NCI-H2029 (cell line): Measurements from ENCODE around the gene LRATD1.
A peak's percentile ranks its signal among the peaks of the same experiment; 100 is the strongest.

Source experiments
- DNase-seq: peaks from one replicate; lab custom pipeline; 2025; lab: John Stamatoyannopoulos, UW

LRATD1 gene

DNA sequence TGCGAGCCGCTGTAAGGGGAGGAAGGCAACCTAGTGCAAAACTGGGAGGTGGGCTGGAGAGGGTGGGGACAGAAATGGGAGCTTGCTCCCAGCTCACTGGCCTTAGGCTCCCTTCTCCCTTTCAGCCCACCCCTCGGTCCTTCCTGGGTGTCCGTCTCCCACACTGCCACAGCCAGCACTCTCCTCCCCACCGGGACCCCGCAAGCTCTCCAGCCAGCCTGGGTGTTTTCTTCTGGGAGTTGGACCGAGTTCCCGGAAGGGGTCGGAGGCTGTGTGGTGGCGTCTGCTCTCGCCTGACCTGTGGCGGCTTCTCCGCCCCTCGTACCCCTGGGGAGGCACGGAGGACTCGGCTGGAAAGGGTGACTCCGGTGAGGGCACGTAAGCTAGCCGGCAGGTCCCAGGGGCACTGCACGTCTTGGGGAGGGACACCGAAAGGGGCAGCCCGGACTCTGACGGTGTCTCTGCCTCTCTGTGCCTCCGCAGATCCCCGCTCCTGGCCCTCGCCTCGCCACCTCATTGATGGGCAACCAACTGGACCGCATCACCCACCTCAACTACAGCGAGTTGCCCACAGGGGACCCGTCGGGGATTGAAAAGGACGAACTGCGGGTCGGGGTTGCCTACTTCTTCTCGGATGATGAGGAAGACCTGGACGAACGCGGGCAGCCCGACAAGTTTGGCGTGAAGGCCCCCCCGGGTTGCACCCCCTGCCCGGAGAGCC, 1.1 kb downstream of the LRATD1 start:
- DNase-seq = peak; percentile 15

- DNase-seq = no peak
Observed at GRCh38 chr2:14634182-14634488, 1.6 kb downstream of the LRATD1 start.

- peak; percentile 81 for DNase-seq
Observed at GRCh38 chr2:14634489-14635390, 2.2 kb downstream of the LRATD1 start.

DNA sequence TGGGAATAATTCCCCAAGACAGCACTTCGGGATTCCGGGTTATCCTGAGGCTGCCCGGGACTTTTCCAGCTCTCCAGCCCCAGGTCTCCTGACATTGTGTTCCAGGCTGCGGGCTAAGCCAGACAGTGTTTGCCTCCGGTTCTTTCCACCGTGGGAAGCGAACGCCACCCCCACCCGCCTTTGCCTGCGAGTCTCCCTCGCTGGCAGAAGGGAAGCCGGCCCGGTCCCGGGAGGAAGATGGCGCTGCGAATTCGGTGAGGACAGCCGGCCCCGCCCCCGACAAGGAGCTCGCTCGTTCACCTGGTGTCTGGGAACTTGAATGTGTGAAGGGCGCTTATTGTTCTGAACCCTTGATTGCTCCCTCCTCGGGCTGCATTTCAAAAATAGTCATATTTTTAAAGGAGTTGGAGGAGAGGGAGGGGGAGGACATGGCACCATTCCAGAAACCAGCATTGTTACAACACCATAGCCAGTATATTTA, 2.9 kb downstream of the LRATD1 start:
- DNase-seq = peak; percentile 88

DNA sequence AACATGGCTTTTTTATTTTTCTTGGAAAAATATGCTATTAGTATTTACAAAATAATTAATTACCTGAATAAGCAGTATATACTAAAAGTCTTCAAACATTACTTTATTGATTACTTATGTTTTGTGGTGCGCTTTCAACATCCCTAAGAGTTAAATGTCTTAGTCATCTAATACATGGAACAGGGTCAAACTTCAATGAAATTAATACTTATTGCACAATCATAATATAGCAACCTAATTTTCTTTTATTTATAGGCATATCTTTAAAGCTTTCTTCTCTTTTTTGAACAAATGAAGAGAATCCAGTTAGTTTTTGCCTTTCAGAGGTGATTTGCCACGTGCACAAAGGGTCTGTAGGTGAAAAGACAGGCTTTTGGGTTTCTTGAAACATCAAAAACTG, 6.0 kb downstream of the LRATD1 start:
- no peak for DNase-seq

- DNase-seq = no peak
Observed at GRCh38 chr2:14641116-14641515, 8.6 kb downstream of the LRATD1 start.

DNA sequence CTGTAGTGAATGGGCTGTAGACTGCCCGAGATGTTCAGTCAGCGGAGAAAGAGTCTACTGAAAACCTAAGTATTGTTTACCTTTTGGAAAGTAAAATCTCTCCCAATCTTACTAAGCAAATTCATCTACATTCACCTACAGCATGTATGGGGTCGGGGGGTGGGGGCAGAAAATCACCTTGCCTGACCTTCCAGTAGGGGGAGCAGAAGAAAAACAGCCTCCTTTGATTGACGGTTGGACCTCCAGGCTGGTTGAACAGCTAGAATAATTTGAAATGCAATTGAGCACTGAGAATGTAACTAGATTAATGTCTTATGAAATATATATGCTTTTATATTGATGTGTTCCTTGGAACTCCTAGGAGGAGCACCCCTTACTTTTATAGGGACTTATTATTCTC, 10.0 kb downstream of the LRATD1 start:
- DNase-seq = no peak

DNA sequence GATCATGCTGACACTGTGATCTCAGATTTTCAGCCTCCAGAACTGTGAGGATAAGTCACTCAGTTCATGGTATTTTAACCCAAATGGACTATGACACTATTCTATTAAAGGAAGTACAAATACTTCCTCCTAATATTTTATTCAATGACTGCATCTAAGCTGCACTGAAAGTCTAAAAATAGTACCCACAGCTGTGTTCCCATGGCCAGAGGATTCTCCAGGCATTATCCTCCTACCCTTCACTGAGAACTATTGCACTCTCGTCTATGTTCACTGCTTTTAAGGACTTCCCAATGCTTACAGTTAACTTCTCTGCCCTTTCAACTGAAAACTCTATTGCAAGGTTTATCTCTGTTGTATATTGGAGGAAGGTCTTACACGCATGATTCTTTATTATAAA, 15.2 kb downstream of the LRATD1 start:
- no peak for DNase-seq

GRCh38 chr2:14650066-14650465, 17.5 kb downstream of the LRATD1 start:
- DNase-seq = no peak

DNA sequence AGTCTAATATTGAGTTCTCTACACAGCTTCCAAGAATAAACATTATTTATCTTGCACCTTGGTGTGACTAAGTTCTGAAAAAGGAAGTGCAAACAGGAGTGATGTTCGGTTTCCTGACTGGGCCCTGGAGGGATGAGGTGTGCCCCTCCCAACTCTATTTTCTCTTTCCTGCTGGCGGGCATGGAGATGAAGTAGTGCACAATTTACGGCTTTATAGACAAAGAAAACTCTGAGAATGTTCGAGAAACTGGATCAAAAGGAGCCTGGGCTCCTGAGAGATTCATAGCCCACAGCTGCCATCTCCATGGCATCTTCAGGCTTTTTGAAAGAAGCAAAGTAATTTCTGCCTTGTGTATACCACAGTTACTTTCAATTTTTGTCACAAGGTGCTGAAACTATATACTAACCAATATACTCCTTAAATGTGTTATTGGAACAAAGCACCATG, 22.3 kb downstream of the LRATD1 start:
- no peak for DNase-seq

DNA sequence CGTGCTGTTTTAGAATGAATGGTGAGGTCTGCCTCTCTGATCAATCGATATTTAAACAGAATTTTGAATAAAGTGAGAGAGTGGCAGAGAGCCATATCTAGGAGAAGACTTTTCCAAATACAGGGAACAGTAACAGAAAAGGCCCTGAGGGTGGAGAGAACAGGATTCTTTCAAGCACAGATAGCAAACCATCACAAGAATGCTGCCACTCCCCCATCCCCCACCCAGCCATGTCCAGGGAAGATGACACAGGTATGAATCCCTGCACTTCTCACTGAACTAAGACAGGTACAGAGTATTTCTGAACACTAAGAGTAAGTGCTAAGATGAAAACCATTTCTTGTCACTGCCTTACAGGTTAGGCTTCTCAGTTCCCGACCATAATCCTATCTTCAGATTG, 23.6 kb downstream of the LRATD1 start:
- no peak for DNase-seq

DNA sequence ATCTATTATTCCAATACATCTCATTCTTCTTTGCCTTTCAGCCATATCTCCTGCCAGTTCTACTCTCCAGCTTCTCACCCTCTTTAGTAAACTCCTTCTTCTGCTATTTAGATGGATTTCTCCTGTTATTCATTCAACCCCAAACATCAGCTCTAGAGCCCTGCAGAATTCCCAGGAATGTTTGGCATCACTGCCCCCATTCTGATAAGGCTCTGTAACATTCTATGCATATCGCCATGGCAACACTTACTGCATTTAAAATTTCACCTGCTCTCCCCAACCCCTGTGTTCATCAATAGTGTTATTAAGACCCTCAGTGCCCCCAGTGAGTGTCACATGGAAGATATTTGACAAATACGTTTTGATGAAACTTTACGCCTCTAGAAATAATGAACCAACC, 28.6 kb downstream of the LRATD1 start:
- no peak for DNase-seq

GRCh38 chr2:14673351-14673875, 40.9 kb downstream of the LRATD1 start:
- no peak for DNase-seq

- DNase-seq = no peak
Observed at GRCh38 chr2:14675489-14675888, 43.0 kb downstream of the LRATD1 start.

GRCh38 chr2:14676371-14676770, 43.9 kb downstream of the LRATD1 start:
- DNase-seq = no peak

GRCh38 chr2:14677039-14677438, 44.5 kb downstream of the LRATD1 start:
- no peak for DNase-seq

DNA sequence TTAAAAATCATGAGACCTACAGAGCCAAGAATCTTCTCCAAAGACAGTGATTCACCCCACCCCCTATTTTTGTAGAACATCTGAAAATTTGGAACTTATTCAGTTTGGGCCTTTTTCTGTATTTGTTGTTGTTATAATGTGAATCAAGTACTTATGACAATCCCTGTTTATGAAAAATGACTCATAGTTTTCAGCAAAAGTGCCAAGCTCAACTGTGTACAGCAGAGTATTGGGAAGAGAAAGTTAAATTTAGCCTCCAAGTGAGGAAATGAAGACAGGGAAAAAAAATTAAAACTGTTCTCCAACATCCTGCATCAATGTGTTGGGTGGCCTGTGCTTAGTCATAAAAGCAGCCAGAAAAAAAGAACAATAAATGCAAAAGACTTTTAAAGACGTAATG, 46.2 kb downstream of the LRATD1 start:
- DNase-seq = no peak

DNA sequence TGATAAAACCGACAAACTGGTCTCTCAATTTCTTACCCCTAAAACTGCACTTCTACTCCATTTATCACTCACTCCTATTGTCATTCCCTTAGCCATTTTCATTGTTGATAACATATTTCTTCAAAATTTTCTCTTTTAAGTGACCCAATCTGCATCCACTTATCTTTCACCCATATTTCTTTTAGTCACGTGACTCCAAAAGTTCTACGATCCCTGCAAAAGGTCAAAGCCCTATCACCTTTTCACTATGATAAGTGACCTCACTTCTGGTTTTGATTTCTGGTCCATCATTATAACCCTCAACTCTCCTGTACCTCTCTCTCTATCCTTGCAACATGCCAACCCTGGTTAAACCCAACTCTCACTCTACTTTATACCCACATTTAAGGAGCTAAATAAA, 49.1 kb downstream of the LRATD1 start:
- DNase-seq = no peak
